Adrenal gland (tissue), 12 donors: Measurements from ENCODE around the gene PP2D1. TPM values are rescaled to one million over a fixed set of nuclear protein-coding genes. Genes with fewer than 3 reads are reported as not detected.
"Not testable (repeated sequence)": the region's sequence is repeated elsewhere in the genome, so short reads cannot be mapped to it uniquely, and the experiment has no call there.

Experiments used
- DNase-seq, 7 donors: peaks; one replicate each; pipeline ENCODE4 v3.0.0-alpha.2; 2019 to 2020
- H3K27ac ChIP-seq, 5 donors: fragments of 200-600 bp; sonication (generic) in 4 of 5; 1 replicate in 3 of 5; 2 replicates in 2 of 5; pipeline versions ENCODE4 v1.5.1 to v1.8.0; 2016 to 2020; ENCODE audit warnings: mild to moderate bottlenecking in 1 of 5
- H3K27me3 ChIP-seq: fragments of 200-600 bp; 2 replicates; pipeline ENCODE4 v1.8.0; 2021
- H3K36me3 ChIP-seq, 2 donors: fragments of 200-600 bp; replicated peaks in 1 of 2; 1 replicate in 1 of 2; 2 replicates in 1 of 2; pipeline versions ENCODE4 v1.5.1 to v1.8.0; 2018 to 2022
- H3K4me1 ChIP-seq, 2 donors: fragments of 200-600 bp; replicated peaks in 1 of 2; 1 replicate in 1 of 2; 2 replicates in 1 of 2; pipeline versions ENCODE4 v1.5.1 to v1.8.0; 2018 to 2021
- H3K4me3 ChIP-seq, 4 donors: fragments of 200-600 bp; sonication (generic) in 3 of 4; one replicate each; pipeline ENCODE4 v1.5.1; 2016 to 2018
- H3K9me3 ChIP-seq, 3 donors: fragments of 200-600 bp; sonication (generic) in 1 of 3; replicated peaks in 1 of 3; 1 replicate in 2 of 3; 2 replicates in 1 of 3; pipeline versions ENCODE4 v1.5.1 to v1.8.0; 2016 to 2021
- CTCF ChIP-seq, 6 experiments: fragments of 450-650 bp in 4 of 6; fragments of 200-600 bp in 2 of 6; sonication (generic) in 1 of 6; IDR thresholded peaks; 1 replicate in 5 of 6; 2 replicates in 1 of 6; pipeline versions ENCODE4 v1.5.1 to v1.8.0; 2016 to 2021; ENCODE audit warnings: antibody characterized with exemption in 6 of 6, mild to moderate bottlenecking in 2 of 6, moderate library complexity in 1 of 6
- POLR2A ChIP-seq, 2 donors: fragments of 450-650 bp; IDR thresholded peaks; one replicate each; pipeline ENCODE4 v1.6.1; 2017; ENCODE audit warnings: antibody characterized with exemption in 2 of 2, mild to moderate bottlenecking in 2 of 2, moderate library complexity in 1 of 2
- WGBS, 4 donors: extraction: QIAGEN DNeasy Blood & Tissue Kit in 2 of 4; methylation state at CpG; one replicate each; pipeline versions ENCODE4 v1.1.5 to v1.1.7; 2013 to 2017; 5-methylcytosine and 5-hydroxymethylcytosine counted together
- intact Hi-C, 2 donors: fragments of 100-400 bp; cut with DNase I; formaldehyde crosslinking; loops; one replicate each; pipeline versions ENCODE4 v1.14.1 to v1.15.0; 2022 to 2023
- polyA plus RNA-seq, 3 donors: library from polyadenylated mRNA; stranded (reverse); fragments of 200-250 nt in 2 of 3; fragments of 350-450 nt in 1 of 3; fragmentation: Illumina TruSeq in 1 of 3; extraction: RNeasy Lipid Tissue Mini Kit (QIAGEN cat#74804) in 1 of 3; gene quantifications; one replicate each; pipeline ENCODE4 v1.2.3, GENCODE V29; 2013 to 2014
- total RNA-seq, 9 donors: library from RNA; depleted of rRNA in 4 of 9; stranded (reverse); fragments of >200 nt in 4 of 9; fragments of 120-200 nt in 1 of 9; fragmentation: NEBNext Ultra II Directional in 1 of 9; extraction: Animal tissue kit (Norgen Biotek cat#: 25700) in 1 of 9; gene quantifications; one replicate each; pipeline versions ENCODE4 v1.1.0 to v1.2.4, GENCODE V29; 2013 to 2023
- donor health status: healthy with polysubstance abuse.
- donor health status: Bipolar disorder and iron deficiency.
- donor health status: DM: yes; HTN: yes; CAD: no.
- donor health status: DM: no; HTN: no; CAD: no.
- donor health status: DM: no; HTN: no; CAD: no.
- donor health status: DM: yes; HTN: yes; CAD: no.

The PP2D1 gene
- total and polyA plus RNA-seq, 12 donors: not detected

- 69 to 97% (median 72%) methylated on average over 3 to 4 of the region's 4 CpGs for WGBS, 4 donors
- H3K4me1 ChIP-seq: peaks cover 7 to 16% of the 10 kb centered on the region in 2 donors
- DNase-seq: no peak
- no peaks in the 10 kb centered on the region for H3K9me3 ChIP-seq
- TF ChIP-seq POLR2A (IDR thresholded peaks at IDR 0.05) (no peak), CTCF (IDR thresholded peaks at IDR 0.05) (no peak)
- H3K27ac ChIP-seq: no peak overlapping the region
- no peak overlapping the region for H3K4me3 ChIP-seq
- peaks cover 0 to 11% of the 10 kb centered on the region in 2 donors for H3K36me3 ChIP-seq
- intact Hi-C loops: no loop called here
- H3K27me3 ChIP-seq: no peaks in the 10 kb centered on the region
These were observed 52.6 kb downstream of the PP2D1 start for GRCh38 chr3:19959505-19959904.

- DNase-seq, H3K4me1 ChIP-seq, H3K27ac ChIP-seq, H3K4me3 ChIP-seq, H3K27me3 ChIP-seq, H3K9me3 ChIP-seq, intact Hi-C loops: not testable (repeated sequence)
- peaks cover 0 to 19% of the 10 kb centered on the region in 2 donors for H3K36me3 ChIP-seq
- 93 to 96% (median 95%) methylated on average over 5 to 9 of the region's 9 CpGs for WGBS, 4 donors
These were observed 54.7 kb downstream of the PP2D1 start for GRCh38 chr3:19957354-19957753.

- H3K4me3 ChIP-seq: no peak overlapping the region
- TF ChIP-seq POLR2A (IDR thresholded peaks at IDR 0.05) (no peak), CTCF (IDR thresholded peaks at IDR 0.05) (no peak)
- intact Hi-C loops: no loop called here
- H3K9me3 ChIP-seq: no peaks in the 10 kb centered on the region
- no peak overlapping the region for H3K27ac ChIP-seq
- peaks cover 4 to 17% of the 10 kb centered on the region in 2 donors for H3K4me1 ChIP-seq
- 94 to 99% (median 96%) methylated on average over 4 of the region's 4 CpGs for WGBS, 4 donors
- H3K36me3 ChIP-seq: peaks cover 0 to 21% of the 10 kb centered on the region in 2 donors
- DNase-seq: no peak
- no peaks in the 10 kb centered on the region for H3K27me3 ChIP-seq
These were observed 57.4 kb downstream of the PP2D1 start for GRCh38 chr3:19954676-19955075.

GRCh38 chr3:19950316-19950715 lies 61.7 kb downstream of the PP2D1 start:
- 82 to 95% (median 87%) methylated on average over 2 of the region's 2 CpGs for WGBS, 4 donors
- DNase-seq: no peak
- Histone ChIP-seq H3K36me3 (peaks cover 0 to 21% of the 10 kb centered on the region in 2 donors), H3K27me3 (no peaks in the 10 kb centered on the region), H3K4me1 (peaks cover 16 to 40% of the 10 kb centered on the region in 2 donors), H3K27ac (no peak overlapping the region), H3K4me3 (no peak overlapping the region), H3K9me3 (no peaks in the 10 kb centered on the region)
- intact Hi-C loops: no loop called here
- TF ChIP-seq POLR2A (IDR thresholded peaks at IDR 0.05) (no peak), CTCF (IDR thresholded peaks at IDR 0.05) (no peak)

- intact Hi-C loops: loop anchor here in 1 of 2 donors (5.0 to 10.0 kb wide), 2 partner anchors 97 to 239 kb away; partner anchors contain the start of genes KAT2B and SGO1
- WGBS, 4 donors: 0 to 8% (median 2%) methylated on average over 2 of the region's 2 CpGs
These were observed 63.9 kb downstream of the PP2D1 start for GRCh38 chr3:19948226-19948591.

More at GRCh38 chr3:19948226-19948591, 63.9 kb downstream of the PP2D1 start:
- peak overlapping the region in 4 of 5 donors; percentile 85 to 99 (median 98) for H3K27ac ChIP-seq
- no peak for TF ChIP-seq POLR2A (IDR thresholded peaks at IDR 0.05)
- TF ChIP-seq CTCF (IDR thresholded peaks at IDR 0.05): no peak
- H3K9me3 ChIP-seq: no peaks in the 10 kb centered on the region
- peak overlapping the region in 3 of 4 donors; percentile 57 to 94 (median 80) for H3K4me3 ChIP-seq
- no peak for DNase-seq
- H3K4me1 ChIP-seq: peaks cover 16 to 40% of the 10 kb centered on the region in 2 donors
- peaks cover 0 to 8% of the 10 kb centered on the region in 2 donors for H3K36me3 ChIP-seq
- H3K27me3 ChIP-seq: no peaks in the 10 kb centered on the region
